ENCODE results near the gene HIPK4. TPM values are rescaled to one million over a fixed set of nuclear protein-coding genes. Genes with fewer than 3 reads are reported as not detected.

HIPK4 gene
- total and polyA plus RNA-seq, 2 experiments from 2014 or later, result 0.21 to 0.52 TPM

DNA sequence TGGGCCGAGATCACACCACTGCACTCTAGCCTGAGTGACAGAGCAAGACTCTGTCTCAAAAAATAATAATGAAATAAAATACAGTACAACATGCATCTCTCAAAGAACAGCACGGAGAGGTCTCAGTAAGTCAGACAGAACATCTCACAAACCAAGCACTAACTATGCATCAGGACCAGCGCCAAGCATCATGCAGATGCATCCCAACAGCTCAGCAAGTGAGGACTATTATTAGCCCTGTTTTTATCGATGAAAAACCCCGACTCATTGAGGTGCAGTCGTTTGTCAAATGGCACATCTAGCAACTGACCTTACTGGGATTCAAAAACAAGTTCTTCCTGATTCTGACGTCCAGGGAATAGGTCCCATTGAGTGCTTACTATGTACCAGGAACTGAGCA, 45.6 kb downstream of the HIPK4 start (continued):
- TF ChIP-seq, protein P1, sequence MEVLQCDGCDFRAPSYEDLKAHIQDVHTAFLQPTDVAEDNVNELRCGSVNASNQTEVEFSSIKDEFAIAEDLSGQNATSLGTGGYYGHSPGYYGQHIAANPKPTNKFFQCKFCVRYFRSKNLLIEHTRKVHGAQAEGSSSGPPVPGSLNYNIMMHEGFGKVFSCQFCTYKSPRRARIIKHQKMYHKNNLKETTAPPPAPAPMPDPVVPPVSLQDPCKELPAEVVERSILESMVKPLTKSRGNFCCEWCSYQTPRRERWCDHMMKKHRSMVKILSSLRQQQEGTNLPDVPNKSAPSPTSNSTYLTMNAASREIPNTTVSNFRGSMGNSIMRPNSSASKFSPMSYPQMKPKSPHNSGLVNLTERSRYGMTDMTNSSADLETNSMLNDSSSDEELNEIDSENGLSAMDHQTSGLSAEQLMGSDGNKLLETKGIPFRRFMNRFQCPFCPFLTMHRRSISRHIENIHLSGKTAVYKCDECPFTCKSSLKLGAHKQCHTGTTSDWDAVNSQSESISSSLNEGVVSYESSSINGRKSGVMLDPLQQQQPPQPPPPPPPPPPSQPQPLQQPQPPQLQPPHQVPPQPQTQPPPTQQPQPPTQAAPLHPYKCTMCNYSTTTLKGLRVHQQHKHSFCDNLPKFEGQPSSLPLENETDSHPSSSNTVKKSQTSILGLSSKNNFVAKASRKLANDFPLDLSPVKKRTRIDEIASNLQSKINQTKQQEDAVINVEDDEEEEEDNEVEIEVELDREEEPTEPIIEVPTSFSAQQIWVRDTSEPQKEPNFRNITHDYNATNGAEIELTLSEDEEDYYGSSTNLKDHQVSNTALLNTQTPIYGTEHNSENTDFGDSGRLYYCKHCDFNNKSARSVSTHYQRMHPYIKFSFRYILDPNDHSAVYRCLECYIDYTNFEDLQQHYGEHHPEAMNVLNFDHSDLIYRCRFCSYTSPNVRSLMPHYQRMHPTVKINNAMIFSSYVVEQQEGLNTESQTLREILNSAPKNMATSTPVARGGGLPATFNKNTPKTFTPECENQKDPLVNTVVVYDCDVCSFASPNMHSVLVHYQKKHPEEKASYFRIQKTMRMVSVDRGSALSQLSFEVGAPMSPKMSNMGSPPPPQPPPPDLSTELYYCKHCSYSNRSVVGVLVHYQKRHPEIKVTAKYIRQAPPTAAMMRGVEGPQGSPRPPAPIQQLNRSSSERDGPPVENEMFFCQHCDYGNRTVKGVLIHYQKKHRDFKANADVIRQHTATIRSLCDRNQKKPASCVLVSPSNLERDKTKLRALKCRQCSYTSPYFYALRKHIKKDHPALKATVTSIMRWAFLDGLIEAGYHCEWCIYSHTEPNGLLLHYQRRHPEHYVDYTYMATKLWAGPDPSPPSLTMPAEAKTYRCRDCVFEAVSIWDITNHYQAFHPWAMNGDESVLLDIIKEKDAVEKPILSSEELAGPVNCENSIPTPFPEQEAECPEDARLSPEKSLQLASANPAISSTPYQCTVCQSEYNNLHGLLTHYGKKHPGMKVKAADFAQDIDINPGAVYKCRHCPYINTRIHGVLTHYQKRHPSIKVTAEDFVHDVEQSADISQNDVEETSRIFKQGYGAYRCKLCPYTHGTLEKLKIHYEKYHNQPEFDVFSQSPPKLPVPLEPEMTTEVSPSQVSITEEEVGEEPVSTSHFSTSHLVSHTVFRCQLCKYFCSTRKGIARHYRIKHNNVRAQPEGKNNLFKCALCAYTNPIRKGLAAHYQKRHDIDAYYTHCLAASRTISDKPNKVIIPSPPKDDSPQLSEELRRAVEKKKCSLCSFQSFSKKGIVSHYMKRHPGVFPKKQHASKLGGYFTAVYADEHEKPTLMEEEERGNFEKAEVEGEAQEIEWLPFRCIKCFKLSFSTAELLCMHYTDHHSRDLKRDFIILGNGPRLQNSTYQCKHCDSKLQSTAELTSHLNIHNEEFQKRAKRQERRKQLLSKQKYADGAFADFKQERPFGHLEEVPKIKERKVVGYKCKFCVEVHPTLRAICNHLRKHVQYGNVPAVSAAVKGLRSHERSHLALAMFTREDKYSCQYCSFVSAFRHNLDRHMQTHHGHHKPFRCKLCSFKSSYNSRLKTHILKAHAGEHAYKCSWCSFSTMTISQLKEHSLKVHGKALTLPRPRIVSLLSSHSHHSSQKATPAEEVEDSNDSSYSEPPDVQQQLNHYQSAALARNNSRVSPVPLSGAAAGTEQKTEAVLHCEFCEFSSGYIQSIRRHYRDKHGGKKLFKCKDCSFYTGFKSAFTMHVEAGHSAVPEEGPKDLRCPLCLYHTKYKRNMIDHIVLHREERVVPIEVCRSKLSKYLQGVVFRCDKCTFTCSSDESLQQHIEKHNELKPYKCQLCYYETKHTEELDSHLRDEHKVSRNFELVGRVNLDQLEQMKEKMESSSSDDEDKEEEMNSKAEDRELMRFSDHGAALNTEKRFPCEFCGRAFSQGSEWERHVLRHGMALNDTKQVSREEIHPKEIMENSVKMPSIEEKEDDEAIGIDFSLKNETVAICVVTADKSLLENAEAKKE (CRISPR knock-in tag; IDR thresholded peaks at IDR 0.05), result no peak
- TF ChIP-seq POLR2AphosphoS5 (IDR thresholded peaks at IDR 0.05; ENCODE audit: low read depth), result no peak
- TF ChIP-seq, protein P2, sequence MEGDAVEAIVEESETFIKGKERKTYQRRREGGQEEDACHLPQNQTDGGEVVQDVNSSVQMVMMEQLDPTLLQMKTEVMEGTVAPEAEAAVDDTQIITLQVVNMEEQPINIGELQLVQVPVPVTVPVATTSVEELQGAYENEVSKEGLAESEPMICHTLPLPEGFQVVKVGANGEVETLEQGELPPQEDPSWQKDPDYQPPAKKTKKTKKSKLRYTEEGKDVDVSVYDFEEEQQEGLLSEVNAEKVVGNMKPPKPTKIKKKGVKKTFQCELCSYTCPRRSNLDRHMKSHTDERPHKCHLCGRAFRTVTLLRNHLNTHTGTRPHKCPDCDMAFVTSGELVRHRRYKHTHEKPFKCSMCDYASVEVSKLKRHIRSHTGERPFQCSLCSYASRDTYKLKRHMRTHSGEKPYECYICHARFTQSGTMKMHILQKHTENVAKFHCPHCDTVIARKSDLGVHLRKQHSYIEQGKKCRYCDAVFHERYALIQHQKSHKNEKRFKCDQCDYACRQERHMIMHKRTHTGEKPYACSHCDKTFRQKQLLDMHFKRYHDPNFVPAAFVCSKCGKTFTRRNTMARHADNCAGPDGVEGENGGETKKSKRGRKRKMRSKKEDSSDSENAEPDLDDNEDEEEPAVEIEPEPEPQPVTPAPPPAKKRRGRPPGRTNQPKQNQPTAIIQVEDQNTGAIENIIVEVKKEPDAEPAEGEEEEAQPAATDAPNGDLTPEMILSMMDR (conservative IDR thresholded peaks at IDR 0.05; ENCODE audit: low read depth in 2 of 2), result no peak
- TF ChIP-seq NANOG (IDR thresholded peaks at IDR 0.05; ENCODE audit: borderline replicate concordance), result no peak

DNA sequence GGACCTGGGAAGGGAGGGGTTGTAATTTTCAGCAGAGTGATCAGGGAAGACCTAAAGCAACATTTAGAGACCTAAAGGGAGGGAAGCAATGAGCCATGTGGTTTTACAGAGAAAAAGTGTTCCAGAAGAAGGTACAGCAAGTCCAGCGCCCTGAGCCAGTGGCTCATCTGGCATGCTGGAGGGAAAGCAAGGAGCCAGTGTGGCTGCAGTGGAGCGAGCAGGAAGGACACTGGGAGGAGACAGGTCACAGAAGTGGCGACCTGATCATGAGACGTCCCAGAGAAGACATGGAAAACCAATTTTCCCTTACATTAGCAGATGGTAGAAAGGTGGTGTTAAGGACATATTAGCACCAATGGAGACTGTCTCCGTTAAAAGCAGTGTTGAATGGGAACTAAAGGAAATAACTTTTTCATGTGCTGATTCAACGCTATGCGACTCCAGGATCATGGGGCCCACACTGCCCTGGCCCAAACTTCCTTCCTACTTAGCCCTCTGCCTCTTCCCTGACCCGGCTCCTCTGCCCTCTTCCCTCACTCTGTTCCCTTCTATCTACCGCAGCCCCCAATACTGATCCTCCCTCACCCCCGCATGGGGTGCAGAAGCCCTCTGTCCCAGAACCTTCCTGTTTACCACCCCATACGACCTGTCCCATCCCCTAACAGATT, 47.2 kb downstream of the HIPK4 start:
- H3K36me3 ChIP-seq (ENCODE audit: insufficient read depth), result no peaks in the 10 kb centered on the region
- Mint-ChIP-seq H3K4me3 (no peak overlapping the region), H3K36me3 (ENCODE audit: low read depth) (peaks cover 8% of the 10 kb centered on the region; the same call in 2 of the 3 replicates), H3K9me3 (no peaks in the 10 kb centered on the region), H3K4me1 (peaks cover 4% of the 10 kb centered on the region; the same call in 1 of the 3 replicates), H3K27me3 (ENCODE audit: insufficient read depth, low read depth, poor library complexity) (no peaks in the 10 kb centered on the region), H3K27ac (peak overlapping the region; percentile 2; the same call in 1 of the 2 replicates)
- ATAC-seq (no peak), DNase-seq (ENCODE audit: low spot score) (no peak)
- H3K27ac ChIP-seq (ENCODE audit: low read depth), result no peak overlapping the region
- H3K79me2 ChIP-seq (replicated peaks; ENCODE audit: insufficient read depth), result peaks cover 18% of the 10 kb centered on the region
- H4K20me1 ChIP-seq (replicated peaks; ENCODE audit: insufficient read depth), result 0 out of 2 replicates have a peak, but pooled peaks cover 4% of the 10 kb centered on the region
- no peak overlapping the region for H3K4me3 ChIP-seq
- no peaks in the 10 kb centered on the region for H3F3A ChIP-seq (replicated peaks; ENCODE audit: low read depth)
- no peaks in the 10 kb centered on the region for H3K4me1 ChIP-seq (ENCODE audit: insufficient read depth)
- no peak overlapping the region for H2AFZ ChIP-seq
- H3K9me2 ChIP-seq (ENCODE audit: insufficient read depth), result no peaks in the 10 kb centered on the region
- no peak overlapping the region for H3K4me2 ChIP-seq
- no peaks in the 10 kb centered on the region for H3K27me3 ChIP-seq (ENCODE audit: insufficient read depth)
- TF ChIP-seq EZH2phosphoT487 (IDR thresholded peaks at IDR 0.05; ENCODE audit: unreplicated experiment) (no peak), NANOG (IDR thresholded peaks at IDR 0.05; ENCODE audit: borderline replicate concordance) (no peak), ZNF331 (CRISPR knock-in tag; IDR thresholded peaks at IDR 0.05; ENCODE audit: low read depth) (no peak), JUNB (IDR thresholded peaks at IDR 0.05; ENCODE audit: unreplicated experiment) (no peak), CREB1 (CRISPR knock-in tag; IDR thresholded peaks at IDR 0.05; ENCODE audit: low read depth) (no peak)
- TF ChIP-seq, protein P2 (conservative IDR thresholded peaks at IDR 0.05; ENCODE audit: low read depth in 2 of 2), result no peak
- TF ChIP-seq, protein P3, sequence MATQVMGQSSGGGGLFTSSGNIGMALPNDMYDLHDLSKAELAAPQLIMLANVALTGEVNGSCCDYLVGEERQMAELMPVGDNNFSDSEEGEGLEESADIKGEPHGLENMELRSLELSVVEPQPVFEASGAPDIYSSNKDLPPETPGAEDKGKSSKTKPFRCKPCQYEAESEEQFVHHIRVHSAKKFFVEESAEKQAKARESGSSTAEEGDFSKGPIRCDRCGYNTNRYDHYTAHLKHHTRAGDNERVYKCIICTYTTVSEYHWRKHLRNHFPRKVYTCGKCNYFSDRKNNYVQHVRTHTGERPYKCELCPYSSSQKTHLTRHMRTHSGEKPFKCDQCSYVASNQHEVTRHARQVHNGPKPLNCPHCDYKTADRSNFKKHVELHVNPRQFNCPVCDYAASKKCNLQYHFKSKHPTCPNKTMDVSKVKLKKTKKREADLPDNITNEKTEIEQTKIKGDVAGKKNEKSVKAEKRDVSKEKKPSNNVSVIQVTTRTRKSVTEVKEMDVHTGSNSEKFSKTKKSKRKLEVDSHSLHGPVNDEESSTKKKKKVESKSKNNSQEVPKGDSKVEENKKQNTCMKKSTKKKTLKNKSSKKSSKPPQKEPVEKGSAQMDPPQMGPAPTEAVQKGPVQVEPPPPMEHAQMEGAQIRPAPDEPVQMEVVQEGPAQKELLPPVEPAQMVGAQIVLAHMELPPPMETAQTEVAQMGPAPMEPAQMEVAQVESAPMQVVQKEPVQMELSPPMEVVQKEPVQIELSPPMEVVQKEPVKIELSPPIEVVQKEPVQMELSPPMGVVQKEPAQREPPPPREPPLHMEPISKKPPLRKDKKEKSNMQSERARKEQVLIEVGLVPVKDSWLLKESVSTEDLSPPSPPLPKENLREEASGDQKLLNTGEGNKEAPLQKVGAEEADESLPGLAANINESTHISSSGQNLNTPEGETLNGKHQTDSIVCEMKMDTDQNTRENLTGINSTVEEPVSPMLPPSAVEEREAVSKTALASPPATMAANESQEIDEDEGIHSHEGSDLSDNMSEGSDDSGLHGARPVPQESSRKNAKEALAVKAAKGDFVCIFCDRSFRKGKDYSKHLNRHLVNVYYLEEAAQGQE (IDR thresholded peaks at IDR 0.05; ENCODE audit: unreplicated experiment), result no peak
